ENCODE measurements around the gene GP5. TPM values are rescaled to one million over a fixed set of nuclear protein-coding genes. Genes with fewer than 3 reads are reported as not detected.

The GP5 gene
- total RNA-seq, 1 donor from 2014 or later = not detected

DNA sequence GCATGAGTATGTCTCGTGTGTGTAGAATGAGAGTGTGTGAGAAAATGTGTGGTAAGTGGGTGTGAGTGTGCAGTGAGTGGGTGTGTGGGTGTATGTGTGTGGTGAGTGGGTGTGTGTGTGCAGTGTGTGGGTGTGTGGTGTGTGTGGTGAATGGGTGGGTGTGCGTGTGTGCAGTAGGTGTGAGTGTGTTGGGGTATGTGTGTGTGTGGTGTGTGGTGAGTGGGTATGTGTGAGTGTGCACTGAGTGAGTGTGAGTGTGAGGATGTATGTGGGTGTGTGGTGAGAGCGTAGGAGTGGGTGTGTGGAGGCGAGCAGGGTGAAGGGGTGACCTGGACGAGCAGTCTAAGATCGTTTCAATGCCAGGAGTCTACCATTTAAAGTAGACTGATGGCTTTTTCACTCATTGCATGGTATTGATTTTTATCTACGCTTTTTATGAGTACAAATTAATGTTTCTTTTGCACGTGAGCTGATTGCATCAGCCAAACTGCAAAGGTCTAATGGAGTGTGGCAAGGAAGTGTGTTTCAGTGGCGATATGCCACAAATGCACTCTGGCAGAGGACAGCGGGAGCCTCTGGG lies 46.3 kb downstream of the GP5 start:
- no peak overlapping the region for H3K27ac ChIP-seq (replicated peaks)
- intact Hi-C loops (cut with micrococcal nuclease) = no loop called here
- TF ChIP-seq, protein P1, sequence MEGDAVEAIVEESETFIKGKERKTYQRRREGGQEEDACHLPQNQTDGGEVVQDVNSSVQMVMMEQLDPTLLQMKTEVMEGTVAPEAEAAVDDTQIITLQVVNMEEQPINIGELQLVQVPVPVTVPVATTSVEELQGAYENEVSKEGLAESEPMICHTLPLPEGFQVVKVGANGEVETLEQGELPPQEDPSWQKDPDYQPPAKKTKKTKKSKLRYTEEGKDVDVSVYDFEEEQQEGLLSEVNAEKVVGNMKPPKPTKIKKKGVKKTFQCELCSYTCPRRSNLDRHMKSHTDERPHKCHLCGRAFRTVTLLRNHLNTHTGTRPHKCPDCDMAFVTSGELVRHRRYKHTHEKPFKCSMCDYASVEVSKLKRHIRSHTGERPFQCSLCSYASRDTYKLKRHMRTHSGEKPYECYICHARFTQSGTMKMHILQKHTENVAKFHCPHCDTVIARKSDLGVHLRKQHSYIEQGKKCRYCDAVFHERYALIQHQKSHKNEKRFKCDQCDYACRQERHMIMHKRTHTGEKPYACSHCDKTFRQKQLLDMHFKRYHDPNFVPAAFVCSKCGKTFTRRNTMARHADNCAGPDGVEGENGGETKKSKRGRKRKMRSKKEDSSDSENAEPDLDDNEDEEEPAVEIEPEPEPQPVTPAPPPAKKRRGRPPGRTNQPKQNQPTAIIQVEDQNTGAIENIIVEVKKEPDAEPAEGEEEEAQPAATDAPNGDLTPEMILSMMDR (IDR thresholded peaks at IDR 0.05; ENCODE audit: borderline replicate concordance) = no peak
- H3K9me3 ChIP-seq (replicated peaks) = no peaks in the 10 kb centered on the region
- H3K4me1 ChIP-seq = no peaks in the 10 kb centered on the region
- H3K27me3 ChIP-seq (ENCODE audit: low read depth) = peaks cover 11% of the 10 kb centered on the region
- DNase-seq = no peak
- H3K36me3 ChIP-seq = no peaks in the 10 kb centered on the region
- H3K4me3 ChIP-seq = no peak overlapping the region

DNA sequence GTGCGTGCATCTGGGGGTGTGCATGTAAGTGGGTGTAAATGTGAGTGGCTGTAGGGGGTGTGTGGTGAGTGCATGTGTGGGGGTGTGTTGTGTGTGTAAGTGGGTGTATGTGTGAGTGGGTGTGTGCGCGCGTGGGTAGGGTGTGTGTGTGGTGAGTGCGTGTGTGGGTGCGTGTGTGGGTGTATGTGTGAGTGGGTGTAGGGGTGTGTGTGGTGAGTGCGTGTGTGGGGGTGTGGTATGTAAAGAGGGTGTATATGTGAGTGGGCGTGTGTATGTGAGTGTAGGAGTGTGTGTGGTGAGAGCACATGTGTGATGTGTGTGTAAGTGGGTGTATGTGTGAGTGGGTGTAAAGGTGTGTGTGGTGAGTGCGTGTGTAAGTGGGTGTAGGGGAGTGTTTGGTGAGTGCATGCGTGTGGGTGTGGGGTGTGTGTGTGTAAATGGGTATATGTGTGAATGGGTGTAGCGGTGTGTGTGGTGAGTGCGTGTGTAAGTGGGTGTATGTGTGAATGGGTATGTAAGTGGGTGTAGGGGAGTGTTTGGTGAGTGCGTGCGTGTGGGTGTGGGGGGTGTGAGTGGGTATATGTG lies 47.0 kb downstream of the GP5 start:
- Histone ChIP-seq H3K27ac (replicated peaks) (no peak overlapping the region), H3K27me3 (ENCODE audit: low read depth) (peaks cover 6% of the 10 kb centered on the region), H3K4me1 (no peaks in the 10 kb centered on the region), H3K4me3 (no peak overlapping the region), H3K36me3 (no peaks in the 10 kb centered on the region), H3K9me3 (replicated peaks) (no peaks in the 10 kb centered on the region)
- intact Hi-C loops (cut with micrococcal nuclease) = no loop called here
- TF ChIP-seq, protein P1 (IDR thresholded peaks at IDR 0.05; ENCODE audit: borderline replicate concordance) = no peak
- no peak for DNase-seq

DNA sequence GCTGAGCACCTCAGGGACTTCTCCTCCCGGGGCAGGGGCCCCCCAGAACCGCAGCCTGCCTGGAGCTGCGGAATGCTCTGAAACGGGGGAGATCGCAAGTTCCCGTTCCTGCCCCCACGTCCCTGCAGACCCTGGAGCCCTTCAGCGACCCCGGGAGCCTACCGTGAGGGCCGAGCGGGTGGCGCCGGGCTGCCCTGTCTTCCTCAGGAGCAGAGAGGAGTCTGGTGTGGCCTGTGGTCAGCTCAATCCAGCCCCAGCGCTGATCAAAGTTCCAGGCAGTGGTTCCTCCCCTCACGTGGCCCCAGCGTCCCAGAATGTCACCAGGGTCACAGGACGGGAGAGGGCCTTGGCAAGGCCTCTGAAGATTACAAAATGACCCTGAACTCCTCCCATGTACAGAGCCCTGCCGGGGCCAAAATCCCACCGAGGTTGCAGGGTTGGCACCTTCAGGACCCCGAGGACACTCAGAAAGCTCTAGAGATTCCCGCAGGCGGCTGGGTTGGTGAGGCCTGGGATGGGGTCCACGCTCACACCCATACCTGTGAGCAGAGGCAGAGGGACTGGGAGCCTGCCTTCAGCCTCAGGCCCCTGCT lies 47.9 kb downstream of the GP5 start, which contains the start of gene CPN2:
CPN2 (minus strand) TSS at position 249 of the 593 bp plus-strand sequence. CDS start 8,626 bp downstream, outside the sequence.
- H3K27ac ChIP-seq (replicated peaks) = no peak within 1 kb of the TSS
- no peak for DNase-seq
- TF ChIP-seq, protein P1 (IDR thresholded peaks at IDR 0.05; ENCODE audit: borderline replicate concordance) = no peak
- H3K27me3 ChIP-seq (ENCODE audit: low read depth) = no peaks in the 10 kb centered on the region
- H3K4me1 ChIP-seq = no peaks in the 10 kb centered on the region
- peak within 1 kb of the TSS; percentile 8 for H3K4me3 ChIP-seq
- H3K36me3 ChIP-seq = no peaks in the 10 kb centered on the region
- no peaks in the 10 kb centered on the region for H3K9me3 ChIP-seq (replicated peaks)
- intact Hi-C loops (cut with micrococcal nuclease) = no loop called here

DNA sequence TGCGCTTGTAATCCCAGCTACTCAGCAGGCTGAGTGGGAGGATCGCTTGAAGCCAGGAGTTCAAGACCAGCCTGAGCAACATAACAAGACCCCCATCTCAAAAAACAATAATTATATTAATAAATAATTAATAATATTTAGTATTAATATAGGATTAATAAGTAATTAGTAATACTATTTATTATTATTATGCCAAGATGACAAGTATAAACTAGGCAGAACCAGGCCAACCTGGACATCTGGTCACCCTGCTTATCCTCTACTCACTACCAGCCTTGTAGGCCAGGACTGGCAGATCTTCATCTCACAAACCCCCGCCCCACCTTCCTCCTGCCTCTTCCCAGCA lies 48.4 kb downstream of the GP5 start:
- TF ChIP-seq, protein P1 (IDR thresholded peaks at IDR 0.05; ENCODE audit: borderline replicate concordance) = no peak
- Histone ChIP-seq H3K9me3 (replicated peaks) (no peaks in the 10 kb centered on the region), H3K4me1 (no peaks in the 10 kb centered on the region), H3K36me3 (no peaks in the 10 kb centered on the region), H3K27ac (replicated peaks) (no peak overlapping the region), H3K4me3 (peak overlapping the region; percentile 8), H3K27me3 (ENCODE audit: low read depth) (peaks cover under 1% of the 10 kb centered on the region)
- DNase-seq = no peak
- intact Hi-C loops (cut with micrococcal nuclease) = no loop called here

DNA sequence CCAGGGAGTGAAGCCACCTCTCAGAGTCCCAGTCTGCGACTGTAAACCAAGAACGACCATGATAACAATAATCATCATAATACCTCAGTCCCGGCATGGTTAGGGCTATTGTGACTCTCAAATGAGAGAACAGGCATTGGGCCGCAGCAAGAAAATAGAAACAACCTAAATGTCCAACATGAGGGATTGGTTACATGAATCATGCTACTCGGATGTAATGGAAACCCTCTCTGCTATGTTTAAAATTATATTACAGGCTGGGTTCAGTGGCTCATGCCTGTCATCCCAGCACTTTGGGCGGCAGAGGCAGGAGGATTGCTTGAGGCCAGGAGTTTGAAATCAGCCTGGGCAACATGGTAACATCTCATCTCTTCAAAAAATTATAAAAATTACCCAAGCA lies 50.7 kb downstream of the GP5 start:
- TF ChIP-seq, protein P1 (IDR thresholded peaks at IDR 0.05; ENCODE audit: borderline replicate concordance) = no peak
- Histone ChIP-seq H3K4me1 (no peaks in the 10 kb centered on the region), H3K4me3 (no peak overlapping the region), H3K9me3 (replicated peaks) (no peaks in the 10 kb centered on the region), H3K27me3 (ENCODE audit: low read depth) (peaks cover 20% of the 10 kb centered on the region), H3K36me3 (no peaks in the 10 kb centered on the region), H3K27ac (replicated peaks) (no peak overlapping the region)
- DNase-seq = no peak
- intact Hi-C loops (cut with micrococcal nuclease) = no loop called here
